Airway epithelial cell (primary cell): ENCODE data around the gene MRPL47. TPM values are rescaled to one million over a fixed set of nuclear protein-coding genes. Genes with fewer than 3 reads are reported as not detected.

Source experiments
- total RNA-seq: library from RNA; depleted of rRNA; stranded (reverse); fragments of >200 nt; gene quantifications from 2 replicates; pipeline ENCODE4 v1.2.3, GENCODE V29; 2015

MRPL47 gene
- total RNA-seq = 29.5 and 39.6 TPM in 2 replicates

DNA sequence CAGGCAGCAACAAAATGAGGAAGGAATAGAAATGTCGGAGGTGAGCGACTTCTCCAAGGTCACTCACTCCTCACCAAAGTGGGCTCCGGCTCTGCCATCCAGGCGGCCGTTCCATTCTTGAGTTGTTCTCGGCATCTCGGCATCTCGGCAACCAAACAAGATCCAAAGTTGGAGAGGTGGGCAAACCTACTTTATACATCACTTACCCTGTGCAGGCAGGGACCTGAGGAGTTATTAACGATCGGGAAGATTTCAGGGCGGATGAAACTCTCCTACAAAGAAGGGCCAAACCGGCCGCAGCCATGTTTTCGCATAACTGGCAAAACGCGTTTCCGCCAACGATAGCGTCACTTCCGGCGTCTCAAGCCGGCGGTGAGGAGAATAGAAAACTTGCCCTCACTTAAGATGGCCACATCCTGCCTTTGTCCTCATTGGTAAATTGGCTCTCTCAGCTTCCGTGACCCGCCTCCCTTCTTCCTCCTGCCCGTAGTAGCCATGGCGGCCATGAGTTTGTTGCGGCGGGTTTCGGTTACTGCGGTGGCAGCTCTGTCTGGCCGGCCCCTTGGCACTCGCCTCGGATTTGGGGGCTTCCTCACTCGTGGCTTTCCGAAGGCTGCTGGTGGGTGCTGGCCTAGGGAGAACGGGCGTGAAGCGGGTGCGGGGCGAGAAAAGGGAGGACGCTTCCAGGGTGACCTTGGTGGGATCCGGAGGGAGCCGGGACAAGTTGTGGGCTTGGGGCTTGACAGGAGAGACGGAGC is at the start of gene MRPL47, which contains the start of gene NDUFB5:
Gene MRPL47, minus strand, starts transcription at position 318 of the 758 bp plus-strand sequence. Its CDS starts 14 bp downstream, at position 304.
Gene NDUFB5, plus strand, starts transcription at position 474 of the 758 bp plus-strand sequence. Its CDS starts 22 bp downstream, at position 496.

DNA sequence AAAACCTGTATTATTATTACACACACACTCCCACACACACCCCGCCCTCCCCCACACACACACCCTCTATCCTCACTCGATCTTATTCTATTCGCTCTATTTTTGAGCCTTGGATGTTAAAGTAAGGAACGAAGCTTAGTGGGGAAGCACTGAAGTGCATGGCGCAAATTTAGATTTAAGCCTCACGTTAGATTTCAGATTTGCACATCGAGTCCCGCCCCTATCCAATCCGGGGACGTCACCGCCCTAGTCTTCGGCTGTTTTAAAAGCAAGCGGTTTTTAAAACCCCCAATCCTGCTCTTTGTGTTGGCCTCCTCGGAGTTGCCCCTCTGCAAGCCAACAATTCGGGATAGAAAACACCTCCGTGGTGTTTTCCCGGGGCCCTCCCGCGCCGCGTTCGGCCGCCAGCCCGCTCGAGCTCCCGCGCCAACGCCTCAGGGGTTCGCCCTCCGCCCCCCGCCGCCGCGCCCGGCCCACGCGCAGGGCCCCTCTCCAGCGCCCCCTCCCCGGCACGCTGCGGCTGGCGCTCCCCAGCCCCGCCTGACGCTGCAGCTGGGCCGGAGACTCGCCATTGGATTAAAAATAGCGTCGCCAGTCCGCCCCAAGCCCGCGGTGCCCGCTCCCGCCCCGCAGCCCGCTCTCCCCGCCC is 48.1 kb upstream of the MRPL47 start, which contains the start of gene USP13:
Gene USP13, plus strand, starts transcription at position 594 of the 649 bp plus-strand sequence. CDS start 186 bp downstream, outside the sequence.

DNA sequence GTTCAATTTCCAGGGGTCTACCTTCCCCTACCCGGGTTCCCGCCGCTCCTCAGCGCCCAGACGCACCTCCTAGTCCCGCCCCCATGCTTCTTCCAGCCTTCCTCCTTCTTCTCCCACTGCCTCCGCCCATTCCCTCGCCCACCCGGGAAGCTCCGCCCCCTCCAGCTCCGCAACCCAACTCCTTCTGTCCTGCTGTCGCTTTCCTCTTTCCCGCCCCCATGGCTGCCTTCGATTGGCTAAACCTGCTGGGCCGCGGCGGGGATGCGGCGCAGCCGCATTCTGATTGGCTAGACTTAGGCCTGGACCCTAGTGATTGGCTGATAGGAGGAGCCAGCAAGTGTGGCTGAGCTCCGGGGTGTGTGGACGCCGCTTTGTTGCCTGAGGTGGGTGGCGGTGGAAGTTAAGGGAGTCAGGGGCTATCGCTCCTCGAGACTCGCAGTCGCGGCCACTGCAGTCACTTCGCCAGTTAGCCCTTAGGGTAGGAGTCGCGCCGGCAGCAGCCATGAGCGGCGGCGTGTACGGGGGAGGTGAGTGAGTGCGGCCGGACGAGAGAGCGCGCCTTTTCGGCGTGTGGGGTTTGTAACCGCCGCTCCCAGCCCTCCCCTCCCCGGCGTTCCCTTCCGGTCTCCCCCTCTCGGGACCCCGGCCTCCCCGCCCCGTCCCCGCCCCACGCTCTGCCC is 41.7 kb downstream of the MRPL47 start, which contains the start of gene ACTL6A:
Gene ACTL6A, plus strand, starts transcription at position 336 of the 680 bp plus-strand sequence. Its CDS starts 167 bp downstream, at position 503.

Other genes with a start within 250 kb of the MRPL47 start
- gene GNB4, start 153.2 kb downstream of the MRPL47 start, total RNA-seq = 15.7 and 19.9 TPM in 2 replicates
- 67.7 and 111 TPM in 2 replicates for gene ACTL6A, start 41.7 kb downstream of the MRPL47 start, total RNA-seq
- gene NDUFB5, start 156 bp upstream of the MRPL47 start, total RNA-seq = 106 and 112 TPM in 2 replicates
- 3.7 and 4.4 TPM in 2 replicates for gene USP13, start 48.4 kb upstream of the MRPL47 start, total RNA-seq